Fibroblast of lung (primary cell): Measurements from ENCODE around the gene CSGALNACT2.

ENCODE experiments used
- EZH2 ChIP-seq: IDR thresholded peaks from 2 replicates; pipeline ENCODE4 v1.5.1; 2012; ENCODE audit warnings: low read length, control low read depth, mild to moderate bottlenecking; ENCODE audit errors: missing control alignments
- TF ChIP-seq, protein P1 (sequence below), 2 donors: IDR thresholded peaks in 1 of 2; conservative IDR thresholded peaks in 1 of 2; 1 replicate in 1 of 2; 2 replicates in 1 of 2; pipeline ENCODE4 v1.5.1; 2011 to 2012; ENCODE audit warnings: low read length in 2 of 2, control low read depth in 1 of 2, inconsistent platforms in 1 of 2, low read depth in 1 of 2, mild to moderate bottlenecking in 1 of 2

DNA sequence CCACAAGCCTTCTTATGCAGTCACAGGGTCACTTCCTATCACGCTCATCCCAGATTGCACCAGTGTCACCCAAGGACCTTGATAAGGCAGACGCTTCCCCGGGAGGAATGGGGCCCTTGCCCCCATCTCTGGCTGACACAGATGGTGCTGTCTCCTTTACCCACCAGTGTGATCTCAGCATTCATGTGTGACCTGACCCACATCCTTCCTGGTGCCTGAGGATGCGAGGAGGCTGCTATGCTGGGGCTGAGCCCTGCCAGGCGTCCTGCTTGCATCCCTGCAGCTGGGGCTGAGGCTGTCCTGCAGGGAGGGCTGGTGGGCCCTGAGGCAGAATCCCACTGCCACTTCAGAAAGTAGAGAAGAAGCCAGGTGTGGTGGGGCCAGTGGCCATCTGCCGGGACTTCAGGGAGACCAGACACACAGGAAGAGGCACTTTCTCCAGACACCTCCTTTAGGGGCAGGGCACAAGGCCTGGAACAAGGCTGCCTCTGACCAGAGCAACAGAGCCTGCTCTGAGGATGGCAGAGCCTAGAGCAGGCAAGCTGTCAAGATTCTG, 93.4 kb downstream of the CSGALNACT2 start:
- TF ChIP-seq, protein P1, sequence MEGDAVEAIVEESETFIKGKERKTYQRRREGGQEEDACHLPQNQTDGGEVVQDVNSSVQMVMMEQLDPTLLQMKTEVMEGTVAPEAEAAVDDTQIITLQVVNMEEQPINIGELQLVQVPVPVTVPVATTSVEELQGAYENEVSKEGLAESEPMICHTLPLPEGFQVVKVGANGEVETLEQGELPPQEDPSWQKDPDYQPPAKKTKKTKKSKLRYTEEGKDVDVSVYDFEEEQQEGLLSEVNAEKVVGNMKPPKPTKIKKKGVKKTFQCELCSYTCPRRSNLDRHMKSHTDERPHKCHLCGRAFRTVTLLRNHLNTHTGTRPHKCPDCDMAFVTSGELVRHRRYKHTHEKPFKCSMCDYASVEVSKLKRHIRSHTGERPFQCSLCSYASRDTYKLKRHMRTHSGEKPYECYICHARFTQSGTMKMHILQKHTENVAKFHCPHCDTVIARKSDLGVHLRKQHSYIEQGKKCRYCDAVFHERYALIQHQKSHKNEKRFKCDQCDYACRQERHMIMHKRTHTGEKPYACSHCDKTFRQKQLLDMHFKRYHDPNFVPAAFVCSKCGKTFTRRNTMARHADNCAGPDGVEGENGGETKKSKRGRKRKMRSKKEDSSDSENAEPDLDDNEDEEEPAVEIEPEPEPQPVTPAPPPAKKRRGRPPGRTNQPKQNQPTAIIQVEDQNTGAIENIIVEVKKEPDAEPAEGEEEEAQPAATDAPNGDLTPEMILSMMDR (conservative IDR thresholded peaks at IDR 0.05 in 1 of 2, IDR thresholded peaks at IDR 0.05 in 1 of 2; ENCODE audit: low read depth in 1 of 2, low read length in 2 of 2) = no peak
- no peak for TF ChIP-seq EZH2
